NCI-H82 (cell line): ENCODE measurements around the gene GPR87.

Experiments
- DNase-seq: peaks from one replicate; lab custom pipeline; 2025; lab: John Stamatoyannopoulos, UW

Gene GPR87, protein sequence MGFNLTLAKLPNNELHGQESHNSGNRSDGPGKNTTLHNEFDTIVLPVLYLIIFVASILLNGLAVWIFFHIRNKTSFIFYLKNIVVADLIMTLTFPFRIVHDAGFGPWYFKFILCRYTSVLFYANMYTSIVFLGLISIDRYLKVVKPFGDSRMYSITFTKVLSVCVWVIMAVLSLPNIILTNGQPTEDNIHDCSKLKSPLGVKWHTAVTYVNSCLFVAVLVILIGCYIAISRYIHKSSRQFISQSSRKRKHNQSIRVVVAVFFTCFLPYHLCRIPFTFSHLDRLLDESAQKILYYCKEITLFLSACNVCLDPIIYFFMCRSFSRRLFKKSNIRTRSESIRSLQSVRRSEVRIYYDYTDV

DNA sequence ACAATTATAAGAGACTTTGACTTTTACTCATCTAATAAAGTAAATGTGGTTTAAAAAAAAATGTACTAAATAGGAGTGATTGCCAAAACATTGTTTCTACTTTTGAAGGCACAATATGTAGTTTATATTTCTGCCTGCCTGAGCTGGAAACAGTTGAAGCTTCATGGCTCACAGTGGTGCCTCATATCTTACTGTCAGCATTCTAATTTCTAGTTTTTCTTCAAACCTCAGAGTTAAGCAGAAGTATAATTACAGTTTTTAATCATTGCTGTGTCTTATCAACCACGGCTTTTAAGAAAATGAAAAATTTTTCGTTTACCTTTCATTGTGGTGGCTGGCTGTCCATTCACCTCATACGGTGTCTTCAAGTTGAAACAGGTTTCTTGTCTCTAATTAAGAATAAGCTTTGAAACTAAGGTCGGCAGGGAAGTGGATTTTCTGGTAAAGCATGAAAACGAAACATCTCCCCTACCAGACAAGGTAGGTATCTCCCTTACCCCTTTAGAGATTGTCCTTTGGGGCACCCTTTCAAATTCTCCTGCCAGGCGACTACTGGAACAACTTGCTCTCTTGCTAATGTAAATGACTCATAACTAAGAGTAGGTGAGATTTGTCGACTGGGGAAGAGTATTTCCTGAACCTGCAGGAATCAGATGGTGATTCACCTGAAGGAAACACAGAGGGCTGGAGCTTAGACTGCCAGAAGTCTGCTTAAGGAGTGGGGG is at the start of gene GPR87:
TSS of gene GPR87 (minus strand) at position 554 of the 725 bp plus-strand sequence. CDS start 16,720 bp downstream, outside the sequence.
- DNase-seq, result no peak

DNA sequence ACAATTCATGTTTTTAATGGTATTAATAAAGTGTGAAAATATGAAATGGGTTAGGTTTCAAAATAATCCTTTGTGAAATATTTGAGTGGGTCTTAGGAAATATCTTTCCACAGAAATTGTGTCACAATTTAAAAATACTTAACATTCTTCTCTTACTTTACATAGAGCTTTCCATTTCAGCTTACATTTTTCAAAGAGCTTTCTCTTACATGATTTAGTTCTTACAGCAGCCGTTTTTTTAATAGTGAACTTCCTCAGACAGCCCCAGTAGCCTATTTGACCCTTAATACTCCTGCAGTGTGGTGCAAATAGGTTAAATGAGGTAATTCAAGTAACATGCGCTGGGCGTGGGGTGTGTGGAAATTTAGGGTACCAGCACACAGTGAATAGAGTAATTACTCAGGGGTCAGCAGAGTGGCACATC is 46.1 kb upstream of the GPR87 start:
- no peak for DNase-seq

DNA sequence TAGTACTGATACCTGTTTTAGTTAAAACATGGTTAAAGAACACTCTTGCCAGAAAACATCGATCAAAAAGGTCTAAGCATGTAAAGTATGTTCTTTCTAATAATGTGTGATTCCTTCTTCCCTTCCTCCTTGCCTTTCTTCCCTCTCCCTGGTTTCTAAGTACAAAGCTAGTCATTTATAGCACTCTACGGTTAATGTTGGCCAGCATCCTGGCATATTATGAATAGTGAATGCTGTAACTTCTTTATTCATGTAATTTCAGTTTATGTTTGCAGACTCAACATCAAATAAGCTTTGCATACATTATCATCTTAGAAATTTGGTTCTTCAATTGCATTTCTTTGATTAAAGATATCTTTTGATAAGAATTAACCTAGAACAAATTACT is 40.8 kb upstream of the GPR87 start:
- no peak for DNase-seq

DNA sequence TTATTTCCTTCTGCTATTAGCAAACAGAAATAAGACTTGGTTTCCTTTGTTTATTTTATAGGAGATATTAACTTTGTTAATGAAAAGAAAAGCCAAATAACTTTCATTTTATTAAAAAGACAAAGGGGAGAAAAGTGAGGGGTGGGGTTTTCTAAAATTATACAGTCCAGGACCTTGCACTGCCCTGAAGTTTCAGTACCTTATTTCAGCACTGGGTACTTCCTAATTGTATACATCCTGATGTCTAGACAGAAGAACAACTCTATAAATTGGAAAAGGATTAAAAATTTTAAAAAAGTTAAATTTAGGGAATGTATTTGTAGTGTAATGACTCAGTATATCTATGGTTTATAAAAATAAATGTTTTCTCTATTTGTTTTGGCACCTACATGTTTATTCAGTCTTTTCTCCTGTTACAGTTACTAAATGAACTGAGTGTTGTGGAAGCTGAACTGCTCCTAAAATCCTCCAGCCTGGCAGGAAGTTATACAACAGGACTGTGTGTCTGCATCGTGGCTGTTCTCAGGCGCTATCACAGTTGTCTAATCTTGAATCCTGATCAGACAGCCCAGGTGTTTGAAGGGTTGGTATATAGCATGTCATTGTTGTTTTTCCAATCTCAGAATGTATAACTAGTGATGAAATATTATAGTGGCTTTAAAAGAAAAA is 40.3 kb upstream of the GPR87 start:
- peak; percentile 7 for DNase-seq

GRCh38 chr3:151351648-151352047 is 35.0 kb upstream of the GPR87 start:
- no peak for DNase-seq

DNA sequence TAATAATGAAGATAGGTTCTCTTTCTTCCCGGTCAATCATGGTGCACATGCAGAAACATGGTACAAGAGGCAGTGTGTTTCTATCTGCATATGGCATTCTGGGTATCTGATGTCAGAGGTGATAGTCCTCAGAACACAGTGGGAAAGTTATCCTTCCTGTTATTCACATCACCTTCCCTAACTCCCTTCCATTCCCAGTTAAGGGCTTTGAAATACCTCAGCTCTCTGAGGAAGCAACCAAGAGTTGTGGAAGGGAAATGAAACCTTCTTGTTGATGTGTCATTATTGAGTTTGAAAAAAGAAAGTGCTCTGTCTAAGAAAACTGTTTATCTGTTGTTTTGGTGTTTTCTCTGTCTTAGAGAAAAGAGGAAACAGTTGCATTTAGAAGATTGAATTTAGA is 34.6 kb upstream of the GPR87 start:
- no peak for DNase-seq

- DNase-seq, result no peak
Observed at GRCh38 chr3:151350656-151351055, 34.0 kb upstream of the GPR87 start.

GRCh38 chr3:151347432-151347831 is 30.8 kb upstream of the GPR87 start:
- DNase-seq, result no peak

- no peak for DNase-seq
Observed at GRCh38 chr3:151346292-151346691, 29.7 kb upstream of the GPR87 start.

DNA sequence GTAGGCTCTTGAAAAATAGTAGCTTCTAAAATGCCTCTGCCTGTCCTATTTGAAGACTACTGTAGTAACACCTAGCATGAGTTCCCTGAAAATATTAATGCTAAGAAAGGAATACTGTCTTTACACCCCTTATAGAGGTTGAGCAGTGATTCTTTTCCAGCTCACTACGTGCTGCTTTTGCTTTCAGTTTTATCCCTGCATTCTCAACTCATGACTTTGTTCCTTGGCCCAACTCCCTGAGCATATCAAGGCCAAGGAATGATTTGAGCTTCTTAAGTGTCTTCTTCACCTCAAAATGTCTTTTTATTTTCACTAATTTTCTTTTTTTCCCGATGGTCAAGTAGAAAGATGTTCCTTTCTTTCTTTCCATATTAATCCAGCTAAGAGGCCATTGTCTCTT is 29.2 kb upstream of the GPR87 start:
- DNase-seq, result no peak

GRCh38 chr3:151331696-151332095 is 15.1 kb upstream of the GPR87 start:
- no peak for DNase-seq

- no peak for DNase-seq
Observed at GRCh38 chr3:151330899-151331298, 14.3 kb upstream of the GPR87 start.

GRCh38 chr3:151330379-151330778 is 13.8 kb upstream of the GPR87 start:
- no peak for DNase-seq

- DNase-seq, result no peak
Observed at GRCh38 chr3:151329363-151329762, 12.7 kb upstream of the GPR87 start, which contains the start of gene P2RY13. TSS of gene P2RY13 (minus strand) at chr3:151329549. CDS start at chr3:151329528, 21 bp downstream.

DNA sequence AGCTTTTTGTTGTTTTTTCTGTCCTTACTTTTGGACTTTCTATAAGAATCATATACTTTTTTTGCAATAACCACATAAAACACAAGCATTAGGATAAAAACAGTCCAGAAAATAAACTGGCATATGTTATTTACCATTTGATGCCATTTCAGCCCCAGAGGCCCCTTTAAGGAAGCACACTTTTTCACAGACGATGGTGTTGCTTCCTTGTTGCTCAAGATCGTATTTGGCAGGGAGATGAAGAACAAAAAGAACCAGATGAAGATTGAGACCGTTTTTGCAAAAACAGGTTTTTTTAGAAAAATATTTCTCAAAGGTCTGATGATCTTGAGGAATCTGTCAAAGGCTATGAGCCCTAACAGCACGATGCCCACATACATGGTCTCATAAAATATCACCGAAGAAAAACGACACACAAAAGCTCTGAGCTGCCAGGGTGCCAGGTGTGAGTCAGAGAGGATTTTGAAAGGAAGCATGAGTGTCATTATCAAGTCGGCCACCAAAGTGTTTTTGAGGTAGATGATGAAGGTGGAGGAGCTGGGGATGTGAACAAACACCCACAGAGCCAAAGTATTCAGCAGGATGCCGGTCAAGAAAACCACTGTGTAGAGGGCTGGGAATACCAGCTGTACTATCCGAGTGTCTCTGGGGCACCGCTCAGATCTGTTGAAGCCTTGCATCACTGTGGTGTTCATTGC is 11.8 kb upstream of the GPR87 start:
- no peak for DNase-seq

DNA sequence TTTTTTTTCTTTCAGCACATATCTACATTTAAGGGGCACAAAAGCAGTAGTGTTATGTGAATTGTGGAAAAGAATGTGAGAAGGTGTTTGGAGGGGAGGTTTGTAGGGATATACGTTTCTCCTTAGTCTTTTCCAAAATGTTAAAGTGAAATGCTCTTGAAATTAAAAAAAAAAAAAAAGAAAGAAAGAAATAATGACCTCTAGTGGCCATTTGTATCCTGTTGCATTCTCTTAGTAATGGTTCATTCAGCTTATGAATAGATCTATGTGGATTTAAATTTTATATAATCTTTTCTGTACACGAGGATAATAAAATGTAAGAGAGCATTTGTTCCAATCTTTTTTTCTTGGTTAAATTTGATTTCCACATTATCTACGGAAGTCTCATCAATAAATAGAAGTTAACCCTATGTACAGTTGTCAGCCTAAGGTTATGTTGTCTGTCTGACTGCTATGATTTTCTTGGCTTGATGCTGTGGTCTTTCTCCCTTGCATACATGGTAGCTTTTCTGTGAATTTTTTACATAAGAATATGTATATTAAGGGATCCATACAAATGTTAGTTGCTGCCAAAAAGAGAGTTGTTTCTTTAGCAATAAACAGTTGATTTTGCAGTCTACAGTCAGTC is 11.1 kb upstream of the GPR87 start:
- DNase-seq, result peak; percentile 34

GRCh38 chr3:151322511-151322910 is 5.9 kb upstream of the GPR87 start:
- no peak for DNase-seq

DNA sequence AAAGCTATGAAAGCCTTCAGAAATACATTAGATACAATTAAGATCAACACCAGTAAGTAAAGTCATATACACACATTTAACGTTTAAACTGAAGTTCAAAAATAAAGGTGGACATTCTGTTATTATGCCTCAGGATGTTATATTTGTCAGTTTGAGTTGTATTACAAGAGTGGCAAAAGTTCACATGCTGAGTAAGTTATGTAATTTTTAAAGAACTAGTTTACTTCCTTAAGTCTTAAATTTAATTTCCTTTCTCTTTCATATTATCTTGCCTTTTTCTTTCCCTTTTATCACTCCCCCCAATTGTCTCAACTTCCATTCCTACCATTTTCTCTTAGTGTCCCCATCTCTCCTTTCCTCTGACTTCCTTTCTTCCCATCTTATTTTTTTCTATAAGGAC is 4.9 kb upstream of the GPR87 start:
- DNase-seq, result no peak

DNA sequence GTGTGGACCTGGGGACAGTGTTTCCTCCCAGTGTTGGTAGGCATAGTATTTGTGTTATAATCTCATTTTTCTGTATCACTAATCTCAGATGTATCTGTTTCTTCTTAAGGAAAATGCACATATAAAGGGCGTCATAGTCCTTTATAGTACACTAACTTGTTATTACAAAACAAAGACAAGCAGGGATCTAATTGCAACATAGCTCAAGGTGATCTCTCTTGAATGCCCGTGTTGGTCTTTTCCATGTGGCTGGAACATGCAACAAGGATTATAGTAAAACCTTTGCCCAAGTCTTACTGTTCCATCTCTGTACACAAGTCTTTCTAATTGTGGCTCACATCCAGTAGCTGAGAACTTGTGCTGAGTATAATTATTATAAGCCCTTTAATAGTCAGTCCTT is 3.5 kb upstream of the GPR87 start:
- no peak for DNase-seq

DNA sequence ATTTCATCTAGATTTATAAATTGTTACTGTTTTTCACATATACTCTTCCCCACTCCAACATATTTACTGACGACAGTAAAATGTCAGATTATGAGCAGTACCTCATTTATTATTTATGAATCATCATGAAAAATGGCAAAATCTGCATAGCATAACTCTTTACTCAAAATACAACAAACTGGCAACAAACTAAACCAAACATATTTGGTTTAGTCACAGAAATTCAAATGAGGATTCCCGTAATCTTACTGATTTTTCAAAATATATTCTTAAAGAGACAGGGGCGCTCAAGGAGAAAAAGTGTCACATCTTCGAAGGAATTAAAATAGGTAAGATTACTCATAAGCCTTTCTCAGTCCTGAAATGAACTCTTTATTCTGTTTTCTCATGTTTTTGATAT is 3.0 kb upstream of the GPR87 start:
- DNase-seq, result no peak

GRCh38 chr3:151318991-151319390 is 2.4 kb upstream of the GPR87 start:
- no peak for DNase-seq

GRCh38 chr3:151318313-151318712 is 1.7 kb upstream of the GPR87 start:
- DNase-seq, result no peak
